NT2/D1 (cell line): ENCODE results near the gene PDE6C.

Experiments
- SUZ12 ChIP-seq: IDR thresholded peaks from 2 replicates; pipeline ENCODE4 v1.6.1; 2011; ENCODE audit not compliant: insufficient read length, insufficient read depth; ENCODE audit errors: extremely low read depth
- YY1 ChIP-seq: IDR thresholded peaks from 2 replicates; pipeline ENCODE4 v1.6.1; 2011; ENCODE audit not compliant: insufficient read length, insufficient read depth
- ZNF274 ChIP-seq: IDR thresholded peaks from 2 replicates; pipeline ENCODE4 v1.6.1; 2011; ENCODE audit warnings: mild to moderate bottlenecking, low read depth, low read length

- TF ChIP-seq YY1 (no peak), ZNF274 (no peak), SUZ12 (no peak)
Observed at GRCh38 chr10:93715345-93715744, 103.0 kb downstream of the PDE6C start.
